ENCODE data around the gene PTPRG. TPM values are rescaled to one million over a fixed set of nuclear protein-coding genes. Genes with fewer than 3 reads are reported as not detected.

Gene PTPRG
- total and polyA plus RNA-seq, 2 of the 13 experiments (the other 11 are each of a cell fraction or from before 2014, with no cell fraction given) = 8.0 to 25.3 TPM

- Histone ChIP-seq H3K27me3 (ENCODE audit: control insufficient read depth in 1 of 2, insufficient read depth in 2 of 2, low read length in 2 of 2) (no peaks in the 10 kb centered on the region), H3K4me1 (ENCODE audit: insufficient read depth, low read length) (peaks cover 18% of the 10 kb centered on the region), H3K9ac (ENCODE audit: insufficient read depth, low read depth, low read length) (no peak overlapping the region), H3K36me3 (replicated peaks in 1 of 2; ENCODE audit: control insufficient read depth in 1 of 2, insufficient read depth in 2 of 2, low read length in 2 of 2) (peaks cover 0 to 16% of the 10 kb centered on the region in 2 experiments; a peak in 1 of 5 replicates), H2AFZ (ENCODE audit: low read length) (no peak overlapping the region), H3K27ac (ENCODE audit: extremely low read length, insufficient read depth, low read length) (peak overlapping the region; percentile 50), H3K9me3 (ENCODE audit: low read length) (no peaks in the 10 kb centered on the region), H3K4me3 (replicated peaks in 1 of 3; ENCODE audit: insufficient read depth in 1 of 3, low read depth in 2 of 3, low read length in 3 of 3) (no peak overlapping the region), H3K4me2 (ENCODE audit: low read depth, low read length) (peak overlapping the region; percentile 14; the same call in 1 of the 2 replicates), H3K79me2 (ENCODE audit: insufficient read depth, low read length) (no peaks in the 10 kb centered on the region), H4K20me1 (ENCODE audit: insufficient read depth, low read length) (no peaks in the 10 kb centered on the region)
- DNase-seq (ENCODE audit: low spot score) = peak; percentile 7
- TF ChIP-seq, protein P1, sequence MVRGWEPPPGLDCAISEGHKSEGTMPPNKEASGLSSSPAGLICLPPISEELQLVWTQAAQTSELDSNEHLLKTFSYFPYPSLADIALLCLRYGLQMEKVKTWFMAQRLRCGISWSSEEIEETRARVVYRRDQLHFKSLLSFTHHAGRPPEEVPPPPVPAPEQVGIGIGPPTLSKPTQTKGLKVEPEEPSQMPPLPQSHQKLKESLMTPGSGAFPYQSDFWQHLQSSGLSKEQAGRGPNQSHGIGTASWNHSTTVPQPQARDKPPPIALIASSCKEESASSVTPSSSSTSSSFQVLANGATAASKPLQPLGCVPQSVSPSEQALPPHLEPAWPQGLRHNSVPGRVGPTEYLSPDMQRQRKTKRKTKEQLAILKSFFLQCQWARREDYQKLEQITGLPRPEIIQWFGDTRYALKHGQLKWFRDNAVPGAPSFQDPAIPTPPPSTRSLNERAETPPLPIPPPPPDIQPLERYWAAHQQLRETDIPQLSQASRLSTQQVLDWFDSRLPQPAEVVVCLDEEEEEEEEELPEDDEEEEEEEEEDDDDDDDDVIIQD (CRISPR knock-in tag; IDR thresholded peaks at IDR 0.05; ENCODE audit: low read depth) = no peak
- no peak for TF ChIP-seq GZF1 (CRISPR knock-in tag; IDR thresholded peaks at IDR 0.05)
- TF ChIP-seq TOPORS (CRISPR knock-in tag; IDR thresholded peaks at IDR 0.05) = 0 out of 2 replicates have a peak, but pooled peaks have one; percentile 34
- in situ Hi-C loops (cut with HindIII; ENCODE audit: extremely low pct_ligation_motif_present, low pct_unique_long_range_greater_than_20kb) = no loop called here
- POLR2A ChIA-PET = no interaction called here
- no peak; the same call in none of the 3 replicates for ATAC-seq
- 74% methylated on average over 11 of the region's 13 CpGs for WGBS (ENCODE audit: low lambda C conversion rate)
- intact Hi-C loops (cut with micrococcal nuclease; ENCODE audit: unreplicated experiment) = no loop called here
- BruUV-seq (replicated peaks) = no TSS peak
- FAIRE-seq = no peak
- CTCF ChIA-PET (ENCODE audit: low intra/inter-chr PET ratio, low total read pairs) = no interaction called here
Measured at GRCh38 chr3:62154457-62155148, 593.2 kb downstream of the PTPRG start.

GRCh38 chr3:62159056-62159708 is 597.8 kb downstream of the PTPRG start:
- H4K20me1 ChIP-seq (ENCODE audit: insufficient read depth, low read length) = no peaks in the 10 kb centered on the region
- H3K9me3 ChIP-seq (ENCODE audit: low read length) = no peaks in the 10 kb centered on the region
- no peak overlapping the region for H2AFZ ChIP-seq (ENCODE audit: low read length)
- POLR2A ChIA-PET = no interaction called here
- BruUV-seq (replicated peaks) = no TSS peak
- H3K27ac ChIP-seq (ENCODE audit: extremely low read length, insufficient read depth, low read length) = no peak overlapping the region
- DNase-seq (ENCODE audit: low spot score) (no peak), ATAC-seq (no peak), FAIRE-seq (no peak)
- peaks cover 0 to 20% of the 10 kb centered on the region in 2 experiments; a peak in 1 of 5 replicates for H3K36me3 ChIP-seq (replicated peaks in 1 of 2; ENCODE audit: control insufficient read depth in 1 of 2, insufficient read depth in 2 of 2, low read length in 2 of 2)
- WGBS (ENCODE audit: low lambda C conversion rate) = over 99% methylated on average over 4 of the region's 4 CpGs
- no peak overlapping the region for H3K4me2 ChIP-seq (ENCODE audit: low read depth, low read length)
- CTCF ChIA-PET (ENCODE audit: low intra/inter-chr PET ratio, low total read pairs) = no interaction called here
- H3K4me3 ChIP-seq (replicated peaks in 1 of 3; ENCODE audit: insufficient read depth in 1 of 3, low read depth in 2 of 3, low read length in 3 of 3) = no peak overlapping the region
- peaks cover 6% of the 10 kb centered on the region for H3K4me1 ChIP-seq (ENCODE audit: insufficient read depth, low read length)
- intact Hi-C loops (cut with micrococcal nuclease; ENCODE audit: unreplicated experiment) = no loop called here
- in situ Hi-C loops (cut with HindIII; ENCODE audit: extremely low pct_ligation_motif_present, low pct_unique_long_range_greater_than_20kb) = no loop called here
- no peaks in the 10 kb centered on the region for H3K79me2 ChIP-seq (ENCODE audit: insufficient read depth, low read length)
- no peak overlapping the region for H3K9ac ChIP-seq (ENCODE audit: insufficient read depth, low read depth, low read length)
- TF ChIP-seq PTBP1 (IDR thresholded peaks at IDR 0.05; ENCODE audit: low read depth, low read length, poor library complexity, severe bottlenecking) (no peak), ERF (CRISPR knock-in tag; IDR thresholded peaks at IDR 0.05) (no peak), ZSCAN30 (CRISPR knock-in tag; IDR thresholded peaks at IDR 0.05) (no peak), PBX3 (CRISPR knock-in tag; IDR thresholded peaks at IDR 0.05; ENCODE audit: borderline replicate concordance) (no peak), ZNF17 (CRISPR knock-in tag; IDR thresholded peaks at IDR 0.05) (no peak), ZNF44 (CRISPR knock-in tag; IDR thresholded peaks at IDR 0.05) (no peak)
- H3K27me3 ChIP-seq (ENCODE audit: control insufficient read depth in 1 of 2, insufficient read depth in 2 of 2, low read length in 2 of 2) = no peaks in the 10 kb centered on the region

All from HepG2 (cell line).